ENCODE results near the gene FBXL17.

The FBXL17 gene

DNA sequence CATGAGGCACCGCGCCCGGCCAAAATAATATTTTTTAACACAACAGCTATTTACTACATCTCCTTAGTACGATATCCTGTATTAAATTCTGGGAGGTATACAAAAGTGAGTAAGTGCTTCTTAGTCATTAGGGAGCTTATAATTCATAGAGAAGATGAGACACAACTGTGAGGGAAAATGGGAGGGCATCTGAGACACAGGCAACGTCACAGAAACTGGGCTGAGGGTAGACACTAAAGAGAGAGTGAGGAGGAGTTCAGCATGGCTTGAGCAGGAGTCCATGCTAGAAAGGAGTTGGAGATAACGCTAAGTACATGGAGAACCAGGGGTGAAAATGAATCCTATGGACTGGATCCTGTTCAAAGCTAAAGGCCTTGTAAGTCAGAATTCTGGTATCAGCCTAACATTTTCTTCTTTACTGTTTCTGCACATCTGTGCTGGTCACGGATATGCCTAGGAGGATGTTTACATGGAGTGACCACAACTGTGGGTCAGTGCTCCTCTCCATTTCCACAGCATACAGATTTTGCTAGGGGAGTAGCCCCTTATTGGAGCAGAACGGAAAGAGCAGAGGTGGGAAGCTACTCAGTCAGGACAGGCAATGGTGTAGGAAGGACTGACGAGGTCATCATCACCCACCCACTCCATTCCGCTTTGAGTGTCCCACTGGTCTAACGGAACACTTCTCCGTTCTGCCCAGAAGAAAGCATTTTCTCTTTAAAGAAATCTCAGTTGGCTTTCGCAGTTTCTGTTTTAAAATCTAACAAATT lies 400.8 kb downstream of the FBXL17 start:
- no peak for DNase-seq

DNA sequence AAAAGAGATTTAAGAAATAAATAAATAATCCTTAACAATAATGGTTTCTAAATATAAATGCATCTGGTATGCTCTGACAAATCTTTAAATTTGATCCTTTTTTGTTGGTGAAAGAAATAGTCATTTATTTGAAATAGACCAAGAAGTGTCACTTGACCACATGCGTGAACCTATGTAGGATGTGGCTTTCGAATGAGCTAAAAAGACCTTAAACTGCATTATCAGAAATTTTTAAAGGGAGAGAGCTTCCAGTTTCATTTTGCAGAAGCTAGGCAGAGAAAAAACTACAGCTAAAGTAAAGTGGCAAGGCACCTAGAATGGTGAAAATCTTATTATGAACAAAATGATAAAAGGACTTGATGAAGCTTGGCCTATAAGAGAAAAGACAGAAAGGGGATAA lies 402.0 kb downstream of the FBXL17 start:
- DNase-seq, result no peak

DNA sequence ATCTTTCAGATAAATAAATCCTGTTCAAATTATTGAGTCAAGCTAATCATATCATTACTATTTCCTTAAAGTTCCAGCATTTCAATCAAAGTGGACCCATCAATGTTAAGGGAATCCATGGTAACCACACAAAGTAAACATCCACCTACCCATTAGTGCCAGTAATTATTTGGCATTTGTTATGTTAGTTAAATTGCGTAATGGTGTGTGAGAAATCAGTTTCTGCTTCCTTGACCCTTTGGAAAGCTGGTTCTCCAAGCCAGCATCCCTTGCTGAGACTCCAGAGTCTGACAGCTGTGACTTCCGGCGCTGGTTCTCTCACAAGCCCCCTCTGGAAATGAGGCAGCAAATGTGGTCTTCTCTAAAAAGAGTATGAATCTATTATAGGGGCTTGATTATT lies 402.6 kb downstream of the FBXL17 start:
- DNase-seq, result no peak

DNA sequence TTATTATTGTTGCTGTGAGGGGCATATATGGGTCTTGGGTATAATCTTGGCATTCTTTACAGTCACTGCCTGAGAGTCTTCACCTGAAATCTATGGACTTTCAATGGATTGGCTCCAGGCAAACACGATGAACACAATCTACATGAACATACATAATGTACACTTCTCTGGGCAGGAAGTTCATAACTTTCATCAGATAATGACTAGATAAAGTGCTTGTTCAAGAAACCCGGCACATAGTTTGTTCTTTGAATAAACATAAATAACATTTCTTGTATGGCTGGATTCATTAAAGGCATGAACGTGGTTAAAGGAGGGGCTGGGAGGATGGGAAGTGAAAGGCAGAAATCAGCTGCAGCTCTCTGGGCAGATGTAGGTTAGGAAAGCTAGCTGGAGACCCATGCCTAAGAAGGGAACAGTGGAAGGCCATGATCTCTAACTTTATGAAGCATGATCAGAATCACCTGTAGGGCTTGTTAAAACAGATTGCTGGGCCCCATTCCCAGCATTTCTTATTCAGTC lies 404.3 kb downstream of the FBXL17 start:
- no peak for DNase-seq

DNA sequence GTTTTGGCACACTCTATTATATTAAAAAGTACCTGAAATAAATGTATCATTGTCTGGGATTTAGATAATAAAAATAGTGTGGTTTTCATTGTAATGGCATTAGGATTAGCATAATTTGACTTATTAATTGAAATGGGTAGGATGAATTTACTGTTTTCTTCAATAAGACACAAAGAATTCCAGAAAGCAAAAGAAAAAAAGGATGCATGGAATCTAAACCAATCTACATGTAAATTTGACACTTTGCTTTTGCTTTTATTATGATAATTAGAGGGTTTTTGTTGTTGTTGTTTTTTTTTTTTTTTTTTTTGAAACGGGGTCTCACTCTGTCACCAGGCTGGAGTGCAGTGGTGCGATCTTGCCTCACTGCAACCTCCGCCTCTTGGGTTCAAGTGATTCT lies 406.3 kb downstream of the FBXL17 start:
- no peak for DNase-seq

DNA sequence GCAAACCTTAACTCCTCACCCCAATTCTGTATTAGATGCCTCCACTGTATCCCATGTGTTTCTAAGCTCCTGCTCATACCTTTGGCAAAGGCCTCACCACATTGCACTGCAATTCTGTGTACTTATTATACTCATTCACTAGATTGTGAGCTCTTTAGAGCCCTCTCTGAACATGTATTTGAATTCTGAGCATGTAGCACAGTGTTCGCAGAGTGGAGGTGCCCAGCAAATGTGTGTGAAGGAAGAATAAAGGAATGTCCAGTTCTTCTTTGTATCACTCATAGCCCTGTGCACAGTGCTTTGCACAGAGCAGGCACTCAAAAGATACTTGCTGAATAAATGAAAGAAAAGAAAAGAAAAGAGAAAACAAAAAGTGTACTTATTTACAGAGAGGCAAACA lies 410.1 kb downstream of the FBXL17 start:
- no peak for DNase-seq

DNA sequence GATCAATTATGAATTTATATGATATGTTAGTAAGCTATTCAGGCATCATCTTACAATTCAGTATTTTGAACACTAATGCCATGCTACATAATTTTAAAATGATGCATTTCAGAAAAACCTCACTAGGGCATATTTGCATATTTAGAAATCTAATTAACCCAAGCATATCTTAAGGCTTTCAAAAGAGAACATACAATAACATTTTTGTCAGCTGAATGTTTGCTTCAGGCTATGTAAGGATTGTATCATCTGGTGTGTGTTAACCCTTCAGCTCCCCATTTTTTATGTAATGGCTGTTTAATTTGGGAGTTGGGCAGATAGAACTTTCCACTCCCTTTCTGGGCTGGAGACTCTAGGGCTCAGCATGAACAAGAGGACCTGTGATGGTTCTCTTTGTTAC lies 412.1 kb downstream of the FBXL17 start:
- no peak for DNase-seq

DNA sequence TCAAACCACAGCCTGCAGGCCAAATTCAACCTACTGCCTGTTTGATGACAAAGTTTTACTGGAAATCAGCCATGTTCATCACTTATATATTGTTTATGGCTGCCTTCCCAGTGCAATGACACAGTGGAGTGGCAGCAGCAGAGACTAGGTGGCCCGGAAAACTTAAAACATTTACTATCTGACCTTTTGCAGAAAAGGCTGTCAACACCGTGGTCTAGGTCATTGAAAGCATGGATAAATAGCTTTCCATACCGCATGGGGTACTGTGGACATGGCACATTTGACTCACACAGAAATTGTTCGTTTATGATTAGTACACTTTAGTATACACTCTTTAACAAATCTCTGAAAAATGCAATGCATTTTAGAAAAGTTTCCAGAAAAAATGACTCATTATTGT lies 412.9 kb downstream of the FBXL17 start:
- no peak for DNase-seq

DNA sequence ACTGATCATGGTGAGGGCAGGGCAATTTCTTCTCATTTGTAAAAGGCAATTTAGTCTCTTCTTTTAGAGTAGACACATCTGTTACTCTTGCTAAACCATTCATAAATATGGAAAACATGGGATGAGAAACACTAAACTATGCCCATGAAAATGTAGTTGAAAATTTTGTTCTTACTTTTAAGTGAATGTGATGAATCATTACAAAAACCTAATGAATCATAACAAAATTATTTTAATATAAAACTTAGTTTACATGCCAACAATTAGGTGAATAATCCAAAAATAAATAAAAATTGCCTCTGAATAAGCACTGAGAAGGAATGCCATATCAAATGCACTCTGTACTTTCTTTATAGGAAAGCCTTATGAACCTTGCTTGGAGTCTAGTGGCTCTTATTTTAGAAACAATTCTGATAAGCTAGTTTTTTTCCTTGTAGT lies 413.5 kb downstream of the FBXL17 start:
- DNase-seq, result no peak

DNA sequence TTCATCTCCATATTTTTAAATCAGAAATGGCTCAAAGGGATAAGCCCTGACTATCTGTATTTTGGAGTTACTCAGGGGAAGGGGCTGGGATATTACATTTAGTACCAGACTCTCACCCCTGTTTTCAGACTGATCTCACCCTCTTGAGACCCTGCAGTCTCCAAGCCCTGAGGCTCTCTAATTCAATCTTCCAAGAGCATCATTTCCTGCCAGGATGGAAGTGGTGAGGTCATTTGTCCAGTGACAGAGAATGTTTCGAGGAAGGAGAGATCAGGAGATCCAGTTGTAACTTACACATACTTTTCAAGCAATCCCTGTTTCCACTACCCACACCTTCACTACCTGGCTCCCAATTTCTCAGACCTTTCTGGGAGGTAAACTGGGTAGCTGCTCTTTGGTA lies 415.7 kb downstream of the FBXL17 start:
- DNase-seq, result no peak

DNA sequence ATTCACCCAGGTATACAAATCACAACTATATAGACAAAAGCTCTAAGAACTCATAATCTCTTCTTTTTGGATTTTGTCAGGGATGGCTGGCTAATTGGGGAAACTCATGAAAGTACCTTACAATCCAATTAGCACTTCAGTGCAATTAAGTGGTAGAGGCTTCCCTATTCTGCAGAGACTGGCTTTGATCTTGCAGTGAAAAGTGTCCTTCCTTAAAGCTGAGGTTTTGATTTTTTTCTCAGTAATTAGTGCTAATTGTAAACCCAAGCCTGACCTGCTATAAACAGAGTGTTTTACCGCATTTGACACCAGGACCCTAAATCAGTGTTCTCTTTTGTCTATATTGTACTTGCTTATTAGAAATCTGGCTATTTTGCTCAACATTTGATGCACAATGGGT lies 417.2 kb downstream of the FBXL17 start:
- no peak for DNase-seq

DNA sequence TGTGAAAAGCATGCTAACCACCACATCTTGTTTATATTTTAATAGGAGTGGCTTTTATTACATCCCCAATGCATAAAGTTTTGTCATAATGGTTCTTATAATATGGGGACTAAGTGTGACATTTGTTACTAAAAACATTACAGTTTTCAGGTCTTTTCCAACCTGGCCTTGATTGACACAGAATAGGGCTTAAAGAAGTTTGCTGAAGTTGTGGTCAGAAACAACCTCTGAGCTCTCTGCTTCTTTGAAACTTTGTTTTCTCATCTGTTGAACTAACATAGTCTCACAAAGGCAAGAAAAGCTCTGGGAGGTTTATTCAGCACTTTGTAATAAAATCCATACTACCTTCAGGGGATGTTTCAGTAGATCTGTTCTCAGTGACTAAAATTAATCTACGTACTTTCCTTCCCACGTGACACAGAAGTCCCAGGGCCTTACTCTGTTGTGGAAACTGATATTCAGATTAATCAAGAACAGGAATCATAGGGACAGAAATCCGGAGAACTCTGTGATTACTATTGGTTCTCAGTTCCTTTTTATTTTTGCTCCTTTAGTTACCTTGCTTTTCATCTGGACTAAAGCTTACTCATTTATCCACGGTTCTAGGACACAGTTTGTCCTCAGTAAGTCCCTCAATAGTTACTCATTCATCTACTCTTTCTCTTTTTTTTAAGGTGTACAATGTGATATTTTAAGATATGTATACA lies 422.2 kb downstream of the FBXL17 start:
- DNase-seq, result no peak

DNA sequence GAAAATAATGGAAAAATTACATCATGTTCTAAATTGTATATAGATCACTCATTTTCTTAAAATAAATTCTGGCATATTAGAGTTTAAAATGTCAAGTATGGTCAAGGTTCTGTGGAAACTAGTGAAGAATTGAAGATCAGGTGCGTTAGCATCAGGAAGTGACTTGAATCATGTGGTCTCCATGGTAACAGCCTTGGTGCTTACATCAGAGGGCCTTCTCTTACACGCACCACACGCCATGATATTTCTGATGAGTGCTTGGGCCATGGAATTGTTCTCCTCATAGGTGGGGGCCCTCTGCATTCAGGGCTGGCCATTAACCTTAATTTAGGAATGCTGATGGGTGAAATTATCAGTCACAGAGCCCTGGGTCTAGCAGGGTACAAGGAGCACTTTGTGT lies 423.0 kb downstream of the FBXL17 start:
- DNase-seq, result no peak

DNA sequence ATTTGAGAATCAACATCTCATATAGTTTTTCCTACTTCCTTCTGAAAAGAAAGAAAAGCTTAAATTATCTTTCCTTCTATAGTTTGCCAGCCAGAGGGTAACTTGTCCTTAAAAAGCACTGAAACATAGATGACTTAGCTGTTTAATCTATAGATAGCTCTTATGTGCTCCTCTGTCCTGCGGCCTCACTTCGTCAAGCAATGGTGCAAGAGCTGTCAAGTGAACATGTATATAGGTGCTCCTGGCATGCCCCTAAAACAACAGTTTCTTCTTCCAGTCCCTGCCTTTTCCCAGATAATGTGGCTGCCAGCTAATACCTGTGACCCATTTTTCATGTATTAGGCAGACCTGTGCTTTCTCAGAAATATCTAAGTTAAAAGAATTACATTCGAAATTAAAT lies 423.5 kb downstream of the FBXL17 start:
- DNase-seq, result no peak

DNA sequence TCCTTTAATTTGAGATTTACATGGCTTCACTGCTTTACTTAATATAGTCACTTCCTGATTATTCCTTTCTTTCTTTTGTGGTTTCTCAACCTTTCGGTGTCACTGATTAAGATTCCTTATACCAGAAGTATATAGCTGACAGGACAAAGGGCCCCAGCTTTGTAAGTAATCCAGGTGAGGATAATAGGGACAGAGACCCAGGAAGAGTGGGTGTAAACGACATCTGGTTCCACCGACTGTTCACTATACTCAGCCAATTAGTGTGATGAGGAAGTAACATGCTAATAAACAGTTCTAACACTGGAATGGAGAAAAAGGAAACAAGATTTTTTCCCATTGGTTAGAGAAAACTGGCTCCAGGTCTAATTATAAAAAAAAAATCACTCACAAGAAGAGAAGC lies 424.8 kb downstream of the FBXL17 start:
- DNase-seq, result no peak

DNA sequence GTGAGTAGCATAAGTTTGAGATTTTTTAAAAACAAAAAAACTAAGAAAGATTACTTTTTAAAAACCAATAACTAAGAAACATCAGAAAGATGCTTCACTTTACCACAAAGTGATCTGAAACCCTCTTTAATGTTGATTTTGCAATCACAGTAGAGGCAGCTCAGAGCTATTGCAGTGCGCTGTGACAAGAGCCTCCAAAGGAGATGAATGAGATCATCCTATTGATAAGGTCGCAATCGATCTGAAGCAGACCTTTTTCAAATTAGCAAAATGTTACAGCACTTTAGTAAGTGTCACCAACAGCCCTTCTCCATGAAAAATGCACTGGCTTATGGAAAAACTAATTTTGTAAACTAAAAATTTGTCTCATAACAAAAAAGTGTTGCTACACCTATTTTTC lies 426.6 kb downstream of the FBXL17 start:
- no peak for DNase-seq

DNA sequence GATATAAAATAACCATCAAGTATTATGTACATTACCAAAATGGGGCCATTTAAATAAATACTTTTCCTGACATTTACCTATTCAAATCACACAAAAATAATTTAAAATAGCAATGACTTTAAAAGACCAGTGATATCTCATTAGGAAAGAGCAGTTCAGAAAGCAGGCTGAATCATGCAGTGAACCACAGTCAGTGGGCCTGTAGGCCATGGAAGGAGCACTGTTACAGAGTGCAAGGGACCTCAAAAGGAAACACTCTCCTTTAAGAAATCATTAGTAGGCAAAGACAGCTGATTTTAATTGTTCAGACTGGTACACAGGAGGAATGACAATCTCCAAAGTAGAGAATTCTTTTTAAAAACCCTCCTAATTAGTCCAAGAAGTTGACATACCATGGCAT lies 427.6 kb downstream of the FBXL17 start:
- no peak for DNase-seq

DNA sequence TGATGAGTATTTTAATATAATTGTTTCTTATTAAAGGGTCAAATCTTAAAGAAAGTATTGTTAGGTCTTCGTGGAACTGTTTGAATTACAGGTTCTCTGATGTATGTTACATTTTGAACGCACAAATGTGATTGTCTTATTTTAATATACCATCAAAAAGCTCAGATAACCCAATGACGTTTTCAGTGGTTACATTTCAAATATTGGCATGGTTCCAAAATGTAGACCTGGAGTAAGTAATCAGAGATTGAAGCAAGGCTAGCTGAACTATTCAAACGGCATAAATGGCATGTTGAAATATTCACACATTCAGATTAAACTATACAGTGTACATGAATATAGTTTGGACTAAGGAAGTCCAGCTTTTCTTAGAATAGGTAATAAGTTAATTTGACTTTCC lies 429.4 kb downstream of the FBXL17 start:
- DNase-seq, result no peak

DNA sequence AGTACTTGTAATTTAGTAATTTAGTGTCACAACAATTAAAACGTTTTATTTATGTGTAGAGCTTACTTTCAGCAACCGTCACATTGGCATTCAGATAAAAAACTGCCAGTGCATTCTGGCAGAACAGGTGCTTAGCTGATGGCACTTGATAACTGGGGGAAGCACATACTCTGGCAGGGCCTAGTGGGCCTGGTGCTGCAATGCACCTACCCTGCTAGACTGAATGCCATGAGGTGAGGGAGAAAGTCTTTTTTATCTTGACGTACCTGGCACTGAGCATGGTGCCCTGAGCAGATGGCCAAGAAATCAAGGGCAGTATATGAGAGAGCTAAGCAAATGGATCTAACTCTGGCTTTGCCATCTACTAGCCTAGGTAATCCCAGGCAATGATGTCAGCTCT lies 430.6 kb downstream of the FBXL17 start:
- no peak for DNase-seq

DNA sequence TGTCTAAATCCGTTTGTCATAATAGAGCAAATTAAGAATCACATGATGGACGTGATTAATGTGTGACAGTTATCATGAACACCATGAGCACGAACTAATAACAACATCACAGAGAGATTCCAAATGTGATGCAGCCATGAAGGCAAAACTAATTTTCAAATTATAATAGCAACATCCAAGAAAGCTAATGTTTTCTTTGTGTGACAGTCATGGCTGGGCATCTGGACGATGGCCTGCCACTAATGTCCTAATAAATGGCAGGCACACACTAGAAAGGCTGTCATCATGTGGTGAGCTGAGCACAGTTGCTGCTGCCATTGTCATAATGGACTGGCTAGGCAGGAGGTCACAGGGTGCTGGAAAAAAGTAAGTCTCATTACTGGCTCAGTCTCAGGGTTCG lies 431.1 kb downstream of the FBXL17 start:
- DNase-seq, result no peak

DNA sequence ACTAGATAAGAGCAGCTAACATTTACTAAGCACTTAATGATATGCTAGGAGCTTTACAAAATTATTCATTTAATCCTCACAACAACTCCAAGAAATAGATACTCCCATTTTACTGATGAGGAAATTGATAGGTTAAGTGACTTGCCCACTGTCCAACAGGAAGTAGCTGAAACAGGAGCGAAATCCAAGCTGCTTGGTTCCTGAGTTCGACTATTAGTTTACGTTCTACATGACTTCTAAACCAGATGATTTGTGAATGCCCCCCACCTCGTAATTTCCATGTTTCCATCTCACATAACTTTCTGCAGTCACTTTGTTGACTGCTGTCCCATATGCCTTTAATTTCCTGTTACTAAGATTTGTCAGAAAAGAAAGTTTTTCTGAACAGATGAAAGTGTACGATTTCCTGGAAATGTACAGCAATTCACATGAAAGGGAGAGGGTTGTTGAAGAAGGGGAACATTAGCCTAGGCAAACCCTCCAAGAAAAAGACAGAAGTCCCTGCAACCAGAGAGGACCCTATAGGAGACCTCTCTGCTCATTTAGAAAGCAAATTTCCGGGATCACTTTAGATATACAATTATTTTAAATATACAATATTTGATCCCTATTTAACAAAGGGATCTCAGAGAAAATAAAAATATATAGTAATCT lies 432.1 kb downstream of the FBXL17 start:
- DNase-seq, result no peak

DNA sequence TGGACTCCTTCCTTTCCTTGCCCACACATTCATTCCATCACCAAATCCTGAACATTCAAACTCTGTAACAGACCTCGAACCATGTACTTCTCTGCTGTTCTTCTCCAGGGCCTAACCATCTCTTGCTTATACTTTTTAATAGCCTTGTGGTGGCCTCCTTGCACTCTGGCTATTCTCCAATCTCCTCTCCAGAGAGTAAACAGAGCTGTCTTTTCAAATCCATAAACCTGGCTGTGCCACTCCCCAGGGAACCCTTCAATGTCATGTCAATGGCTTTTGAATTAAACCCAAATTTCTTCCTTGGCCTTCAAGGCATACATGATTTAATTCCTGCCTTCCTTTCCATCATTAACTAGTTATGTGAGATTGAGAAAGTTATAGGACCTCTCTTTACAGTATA lies 433.5 kb downstream of the FBXL17 start:
- DNase-seq, result no peak

DNA sequence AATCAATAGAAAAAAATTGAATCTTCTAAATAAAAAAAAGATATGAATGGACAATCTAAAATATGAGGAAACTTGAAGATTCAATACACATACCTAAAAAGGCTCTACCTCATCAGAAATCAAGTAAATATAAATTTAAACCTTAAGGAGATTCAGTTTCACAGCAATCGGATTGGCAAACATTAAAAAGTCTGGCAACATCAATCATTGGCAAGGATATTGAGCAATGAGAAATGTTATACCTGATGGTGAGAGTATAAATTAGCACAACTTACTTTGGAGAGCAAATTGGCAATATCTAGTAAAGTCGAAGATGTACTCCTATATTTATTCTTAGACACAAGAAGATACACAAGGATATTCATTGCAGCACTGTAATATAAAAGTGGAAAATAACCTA lies 436.8 kb downstream of the FBXL17 start:
- no peak for DNase-seq

DNA sequence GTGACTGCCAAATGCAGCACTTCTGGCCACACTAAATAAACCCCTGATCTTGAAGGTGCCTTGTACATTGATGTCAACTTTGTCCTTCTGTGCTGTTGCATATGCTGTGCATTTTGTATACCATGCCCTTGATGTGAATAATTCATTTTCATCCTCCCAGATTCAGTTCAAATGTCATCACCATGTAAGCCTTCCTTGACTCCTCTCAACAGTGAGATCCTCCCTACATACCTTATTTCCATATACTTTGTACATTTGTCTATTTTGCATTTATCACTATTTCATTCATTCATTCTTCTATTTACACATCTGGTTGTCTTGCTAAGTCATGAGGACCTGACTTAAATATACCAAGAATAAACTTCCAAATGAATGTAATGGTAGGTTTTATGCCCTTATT lies 438.0 kb downstream of the FBXL17 start:
- no peak for DNase-seq

Measured in GF-D8 (cell line).